Neural cell (in vitro differentiated cells): ENCODE results near the gene MRC1. TPM values are rescaled to one million over a fixed set of nuclear protein-coding genes. Genes with fewer than 3 reads are reported as not detected.

ENCODE experiments used
- H2AFZ ChIP-seq: fragments of 200-600, 300-800 bp; sonication (generic), shearing (Covaris generic); 2 replicates; pipeline ENCODE4 v1.6.0; 2014; ENCODE audit warnings: low read depth, mild to moderate bottlenecking, antibody characterized with exemption, low read length, moderate library complexity
- H3F3A ChIP-seq: fragments of 200-600 bp; shearing (Covaris generic); 2 replicates; pipeline ENCODE4 v1.6.1; 2016; ENCODE audit warnings: mild to moderate bottlenecking, moderate library complexity, mixed read lengths, antibody characterized with exemption, low read length; ENCODE audit not compliant: insufficient read depth, poor library complexity, severe bottlenecking
- H3K27ac ChIP-seq: fragments of 200-600, 300-800 bp; sonication (generic), shearing (Covaris generic); 2 replicates; pipeline ENCODE4 v1.5.1; 2014; ENCODE audit warnings: mild to moderate bottlenecking, low read length, moderate library complexity
- H3K27me3 ChIP-seq: fragments of 300-800, 200-600 bp; sonication (generic), shearing (Covaris generic); 2 replicates; pipeline ENCODE4 v1.6.0; 2014; ENCODE audit warnings: mild to moderate bottlenecking, low read depth, low read length, moderate library complexity; ENCODE audit not compliant: insufficient read depth
- H3K36me3 ChIP-seq: fragments of 300-800, 200-600 bp; sonication (generic), shearing (Covaris generic); 2 replicates; pipeline ENCODE4 v1.5.1; 2014; ENCODE audit warnings: mild to moderate bottlenecking, antibody characterized with exemption, low read length, moderate library complexity; ENCODE audit not compliant: insufficient read depth
- H3K4me2 ChIP-seq: fragments of 300-800, 200-600 bp; sonication (generic), shearing (Covaris generic); 2 replicates; pipeline ENCODE4 v1.6.0; 2014; ENCODE audit warnings: mild to moderate bottlenecking, low read length
- H3K4me3 ChIP-seq: fragments of 300-800, 200-600 bp; sonication (generic), shearing (Covaris generic); 2 replicates; pipeline ENCODE4 v1.5.1; 2014; ENCODE audit warnings: mild to moderate bottlenecking, low read length, moderate library complexity
- H3K79me2 ChIP-seq: fragments of 200-600 bp; shearing (Covaris generic); replicated peaks from 2 replicates; pipeline ENCODE4 v1.6.0; 2014; ENCODE audit warnings: mild to moderate bottlenecking, low read length, moderate library complexity; ENCODE audit not compliant: insufficient read depth
- H3K9ac ChIP-seq: fragments of 300-800, 200-600 bp; sonication (generic), shearing (Covaris generic); 2 replicates; pipeline ENCODE4 v1.6.1; 2016; ENCODE audit warnings: mild to moderate bottlenecking, low read length, mixed read lengths
- H3K9me2 ChIP-seq: fragments of 200-600 bp; shearing (Covaris generic); 2 replicates; pipeline ENCODE4 v1.6.1; 2016; ENCODE audit warnings: mild to moderate bottlenecking, low read length, mixed read lengths; ENCODE audit not compliant: insufficient read depth
- H3K9me3 ChIP-seq: fragments of 200-600, 300-800 bp; sonication (generic), shearing (Covaris generic); 2 replicates; pipeline ENCODE4 v1.6.1; 2016; ENCODE audit warnings: mild to moderate bottlenecking, mixed run types, low read length, moderate library complexity, mixed read lengths
- H4K20me1 ChIP-seq: fragments of 200-600 bp; shearing (Covaris generic); 2 replicates; pipeline ENCODE4 v1.6.1; 2016; ENCODE audit warnings: mild to moderate bottlenecking, mixed run types; ENCODE audit not compliant: insufficient read depth
- CTCF ChIP-seq: fragments of 450-650 bp; IDR thresholded peaks from 2 replicates; pipeline ENCODE4 v1.5.1; 2014; ENCODE audit warnings: antibody characterized with exemption, mild to moderate bottlenecking, moderate library complexity; ENCODE audit not compliant: poor library complexity, severe bottlenecking
- EP300 ChIP-seq: fragments of 450-650 bp; conservative IDR thresholded peaks from 2 replicates; pipeline ENCODE4 v1.6.1; 2014; ENCODE audit warnings: antibody characterized with exemption, mild to moderate bottlenecking, moderate library complexity; ENCODE audit not compliant: poor library complexity, severe bottlenecking
- EZH2 ChIP-seq: fragments of 200-600, 300-800 bp; shearing (Covaris generic), sonication (generic); IDR thresholded peaks from 2 replicates; pipeline ENCODE4 v1.6.1; 2014; ENCODE audit warnings: antibody characterized with exemption, low read length, borderline replicate concordance, mild to moderate bottlenecking; ENCODE audit not compliant: insufficient read depth, poor library complexity, severe bottlenecking
- MXI1 ChIP-seq: fragments of 450-650 bp; conservative IDR thresholded peaks from 2 replicates; pipeline ENCODE4 v1.6.1; 2014; ENCODE audit warnings: antibody characterized with exemption, mild to moderate bottlenecking; ENCODE audit not compliant: poor library complexity, severe bottlenecking
- POLR2AphosphoS5 ChIP-seq: IDR thresholded peaks from 2 replicates; pipeline ENCODE4 v1.6.1; 2012
- RAD21 ChIP-seq: fragments of 450-650 bp; conservative IDR thresholded peaks from 2 replicates; pipeline ENCODE4 v1.6.1; 2014; ENCODE audit warnings: antibody characterized with exemption, mild to moderate bottlenecking, moderate library complexity
- REST ChIP-seq: IDR thresholded peaks from 2 replicates; pipeline ENCODE4 v1.6.1; 2012; ENCODE audit warnings: borderline replicate concordance
- SMC3 ChIP-seq: fragments of 450-650 bp; conservative IDR thresholded peaks from 2 replicates; pipeline ENCODE4 v1.6.1; 2014; ENCODE audit warnings: antibody characterized with exemption, mild to moderate bottlenecking, moderate library complexity; ENCODE audit not compliant: poor library complexity
- TAF1 ChIP-seq: IDR thresholded peaks from 2 replicates; pipeline ENCODE4 v1.6.1; 2012; ENCODE audit warnings: low read depth
- polyA plus RNA-seq: library from polyadenylated mRNA; depleted of rRNA; stranded (reverse); fragments of >200 nt; gene quantifications from 2 replicates; pipeline ENCODE4 v1.2.3, GENCODE V29; 2014

Gene MRC1
- polyA plus RNA-seq, 1 donor from 2014 or later = not detected

GRCh38 chr10:17817790-17818189 is 8.6 kb downstream of the MRC1 start:
- Histone ChIP-seq H3K4me3 (no peak overlapping the region), H3K36me3 (no peaks in the 10 kb centered on the region), H3K27ac (no peak overlapping the region), H3K9me2 (no peaks in the 10 kb centered on the region), H3F3A (no peaks in the 10 kb centered on the region), H3K9me3 (no peaks in the 10 kb centered on the region), H3K9ac (no peak overlapping the region), H3K4me2 (no peak overlapping the region), H2AFZ (no peak overlapping the region), H4K20me1 (no peaks in the 10 kb centered on the region), H3K27me3 (no peaks in the 10 kb centered on the region), H3K79me2 (no peaks in the 10 kb centered on the region)
- TF ChIP-seq REST (no peak), EZH2 (no peak), EP300 (peak; percentile 20)

- H3K9me2 ChIP-seq = no peaks in the 10 kb centered on the region
- no peaks in the 10 kb centered on the region for H3K36me3 ChIP-seq
- H3F3A ChIP-seq = no peaks in the 10 kb centered on the region
- TF ChIP-seq EZH2 (no peak), RAD21 (no peak), SMC3 (no peak), EP300 (no peak), MXI1 (no peak), POLR2AphosphoS5 (no peak)
- H3K27me3 ChIP-seq = no peaks in the 10 kb centered on the region
- no peak overlapping the region for H3K4me2 ChIP-seq
- H2AFZ ChIP-seq = no peak overlapping the region
- H3K9me3 ChIP-seq = no peaks in the 10 kb centered on the region
- no peak overlapping the region for H3K9ac ChIP-seq
- H3K79me2 ChIP-seq = no peaks in the 10 kb centered on the region
- H3K4me3 ChIP-seq = no peak overlapping the region
- no peak overlapping the region for H3K27ac ChIP-seq
- H4K20me1 ChIP-seq = no peaks in the 10 kb centered on the region
Measured at GRCh38 chr10:17819836-17820235, 10.7 kb downstream of the MRC1 start.

- Histone ChIP-seq H3K27ac (no peak overlapping the region), H3K79me2 (no peaks in the 10 kb centered on the region), H3K4me3 (no peak overlapping the region), H3F3A (no peaks in the 10 kb centered on the region), H2AFZ (no peak overlapping the region), H3K4me2 (no peak overlapping the region), H4K20me1 (no peaks in the 10 kb centered on the region), H3K9me3 (no peaks in the 10 kb centered on the region), H3K9me2 (no peaks in the 10 kb centered on the region), H3K27me3 (no peaks in the 10 kb centered on the region), H3K9ac (no peak overlapping the region), H3K36me3 (no peaks in the 10 kb centered on the region)
- TF ChIP-seq REST (no peak), EZH2 (no peak), RAD21 (no peak), SMC3 (no peak), EP300 (no peak), CTCF (no peak), MXI1 (no peak), TAF1 (no peak), POLR2AphosphoS5 (no peak)
Measured at GRCh38 chr10:17820943-17821342, 11.8 kb downstream of the MRC1 start.
